HG02973 (cell line): ENCODE measurements around the gene COPG1.
"Not testable (repeated sequence)": the region's sequence is repeated elsewhere in the genome, so short reads cannot be mapped to it uniquely, and the experiment has no call there.

ENCODE experiments used
- ATAC-seq: cut with Tn5 transposase; IDR thresholded peaks from one replicate; pipeline ENCODE4 v1.9.1; 2021; ENCODE audit warnings: moderate library complexity; ENCODE audit not compliant: unreplicated experiment

The COPG1 gene

GRCh38 chr3:129240436-129240835 lies 9.0 kb upstream of the COPG1 start:
- ATAC-seq: no peak

GRCh38 chr3:129245141-129245540 lies 4.3 kb upstream of the COPG1 start:
- no peak for ATAC-seq

GRCh38 chr3:129245641-129246306 lies 3.6 kb upstream of the COPG1 start:
- ATAC-seq: peak; percentile 43

GRCh38 chr3:129246636-129247035 lies 2.8 kb upstream of the COPG1 start:
- ATAC-seq: no peak

- no peak for ATAC-seq
Observed at GRCh38 chr3:129248286-129248979, 973 bp upstream of the COPG1 start.

- ATAC-seq: no peak
Observed at GRCh38 chr3:129252748-129253147, 3.3 kb downstream of the COPG1 start.

- no peak for ATAC-seq
Observed at GRCh38 chr3:129254536-129255230, 5.3 kb downstream of the COPG1 start.

GRCh38 chr3:129256270-129256669 lies 6.9 kb downstream of the COPG1 start:
- no peak for ATAC-seq

GRCh38 chr3:129257609-129258008 lies 8.2 kb downstream of the COPG1 start:
- no peak for ATAC-seq

- no peak for ATAC-seq
Observed at GRCh38 chr3:129259612-129260477, 10.4 kb downstream of the COPG1 start.

- no peak for ATAC-seq
Observed at GRCh38 chr3:129260606-129261005, 11.2 kb downstream of the COPG1 start.

GRCh38 chr3:129261894-129262293 lies 12.5 kb downstream of the COPG1 start:
- no peak for ATAC-seq

GRCh38 chr3:129263161-129263910 lies 13.9 kb downstream of the COPG1 start:
- ATAC-seq: no peak

GRCh38 chr3:129264994-129265393 lies 15.6 kb downstream of the COPG1 start:
- not testable (repeated sequence) for ATAC-seq

- ATAC-seq: no peak
Observed at GRCh38 chr3:129266651-129267050, 17.2 kb downstream of the COPG1 start.

- ATAC-seq: no peak
Observed at GRCh38 chr3:129268396-129268795, 19.0 kb downstream of the COPG1 start.

GRCh38 chr3:129271674-129272073 lies 22.3 kb downstream of the COPG1 start:
- ATAC-seq: no peak

- peak; percentile 72 for ATAC-seq
Observed at GRCh38 chr3:129276385-129276784, 27.0 kb downstream of the COPG1 start.

- no peak for ATAC-seq
Observed at GRCh38 chr3:129277829-129278271, 28.4 kb downstream of the COPG1 start.

- ATAC-seq: peak; percentile 43
Observed at GRCh38 chr3:129278439-129278965, 29.1 kb downstream of the COPG1 start, which contains the start of gene HMCES. Gene HMCES, plus strand, starts transcription at chr3:129278870. Its CDS starts 863 bp downstream, at chr3:129279733.
